HG02678 (cell line): ENCODE data around the gene RBM11.

Source experiments
- ATAC-seq: cut with Tn5 transposase; IDR thresholded peaks from one replicate; pipeline ENCODE4 v1.9.1; 2021; ENCODE audit warnings: mild to moderate bottlenecking, moderate library complexity; ENCODE audit not compliant: unreplicated experiment

Gene RBM11

DNA sequence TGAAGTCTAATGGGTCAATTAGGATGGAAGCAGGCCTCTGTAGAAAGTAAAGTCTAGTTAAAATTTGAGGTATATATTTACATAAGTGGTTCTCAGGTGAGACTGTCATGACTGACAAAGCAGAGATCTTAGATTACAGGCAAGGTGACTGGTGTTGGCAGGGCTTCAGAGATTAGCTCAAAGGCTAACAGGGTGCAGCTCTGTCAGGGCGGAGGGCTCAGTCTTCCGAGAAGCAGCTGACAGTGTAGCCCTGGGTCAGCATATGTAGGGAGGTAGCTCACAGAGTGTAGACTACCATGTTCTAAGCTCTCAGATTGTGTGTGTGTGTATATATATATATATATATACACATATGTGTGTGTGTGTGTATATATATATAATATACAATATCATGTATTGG lies 54.7 kb downstream of the RBM11 start:
- no peak for ATAC-seq

DNA sequence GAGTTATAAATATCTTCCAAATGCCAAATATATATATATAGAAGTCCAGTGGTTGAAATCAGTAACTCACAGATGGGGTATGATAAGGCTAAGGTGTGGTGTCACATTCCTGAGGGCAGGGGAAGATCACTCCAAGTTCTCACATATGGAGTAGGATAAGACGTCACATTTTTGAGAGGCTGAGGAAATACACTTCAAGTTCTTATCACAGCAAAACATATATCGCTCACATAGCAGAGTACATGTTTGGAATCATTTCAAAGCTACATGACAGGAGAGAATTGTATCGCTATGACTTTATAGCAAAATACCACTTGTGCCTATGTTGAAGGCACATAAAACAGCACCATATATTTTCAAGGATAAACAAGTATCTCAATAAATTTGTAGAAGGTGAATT lies 55.1 kb downstream of the RBM11 start:
- no peak for ATAC-seq

DNA sequence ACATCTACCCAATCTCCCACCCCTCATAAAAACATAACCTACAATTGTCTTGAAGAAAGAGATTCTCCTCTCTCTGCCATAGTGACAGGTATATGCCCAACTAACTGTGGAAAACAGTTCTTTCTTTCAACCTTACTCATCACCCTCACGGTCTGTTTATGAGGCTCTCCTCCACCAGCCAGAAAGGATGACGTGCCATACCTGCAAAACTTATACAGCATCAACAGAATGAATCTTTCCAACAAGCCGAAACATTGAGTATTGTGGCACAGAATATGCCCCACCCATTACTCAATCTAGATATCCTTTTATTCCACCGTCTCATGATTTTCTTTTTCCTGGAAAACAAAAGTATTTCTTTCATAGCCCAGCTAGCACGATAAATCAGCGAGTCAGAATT lies 55.7 kb downstream of the RBM11 start:
- ATAC-seq, result no peak

DNA sequence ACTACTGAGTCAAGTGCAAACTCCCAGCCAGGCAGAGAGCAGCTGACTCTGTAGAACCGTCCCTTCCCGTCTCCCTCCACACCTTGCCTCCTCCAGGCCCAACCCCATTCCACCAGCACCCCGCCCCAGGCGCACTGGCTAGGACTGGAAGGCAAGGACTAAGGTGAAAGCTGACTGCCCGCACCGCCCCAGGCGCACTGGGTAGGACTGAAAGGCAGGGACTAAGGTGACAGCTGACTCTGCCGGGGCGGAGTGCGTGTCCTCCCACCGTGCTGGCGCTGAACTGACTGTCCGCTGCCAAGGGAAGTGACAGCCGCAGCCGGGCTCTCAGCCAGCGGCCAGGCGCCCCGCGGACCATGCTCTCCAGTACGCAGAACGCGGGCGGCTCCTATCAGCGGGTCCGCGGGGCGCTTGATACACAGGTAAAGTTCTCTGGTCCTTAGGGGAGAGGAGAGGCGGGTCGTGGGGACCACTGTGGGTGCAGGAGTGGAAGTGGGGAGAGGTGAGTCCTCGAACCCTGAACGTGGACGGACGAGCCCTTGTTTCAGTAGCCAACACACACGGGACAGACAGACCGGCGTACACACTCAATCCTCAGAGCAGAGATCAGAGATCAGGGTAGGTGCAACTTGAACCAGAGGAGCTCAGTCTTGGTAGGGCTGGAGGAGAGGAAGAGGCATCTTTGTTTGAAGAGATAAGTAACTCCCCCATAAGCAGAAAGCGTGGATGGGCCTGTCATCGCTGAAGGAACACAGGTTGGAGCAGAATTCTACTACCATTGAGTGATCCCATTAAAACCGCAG lies 58.0 kb downstream of the RBM11 start:
- no peak for ATAC-seq

DNA sequence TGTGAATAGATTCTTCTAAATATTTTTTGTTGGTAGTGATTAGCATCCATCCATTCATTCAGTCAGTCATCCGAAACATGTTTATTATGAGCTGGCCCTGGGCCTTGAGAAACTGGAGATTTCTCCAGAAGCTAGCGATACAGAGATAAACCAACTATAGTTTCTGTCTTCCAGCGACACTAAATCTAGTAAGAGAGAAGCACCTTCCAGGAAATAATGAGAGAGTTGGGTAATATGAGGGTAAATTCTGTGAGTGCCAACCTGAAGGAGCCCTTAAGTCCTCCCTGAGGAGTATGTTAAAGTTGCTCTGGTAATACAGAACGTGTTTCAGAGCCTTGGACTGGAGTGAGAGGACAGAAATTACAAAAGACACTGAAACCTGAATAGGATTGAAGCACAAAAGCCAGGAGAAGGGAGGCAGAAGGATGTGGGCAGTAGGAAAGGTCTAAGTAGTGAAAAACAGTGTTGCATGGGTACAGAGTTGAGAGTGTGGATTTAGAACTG lies 59.8 kb downstream of the RBM11 start:
- ATAC-seq, result no peak
